Midbrain (tissue), 1 donor: ENCODE measurements around the gene UMAD1.
"Not testable (repeated sequence)": the region's sequence is repeated elsewhere in the genome, so short reads cannot be mapped to it uniquely, and the experiment has no call there.

ENCODE experiments used
- DNase-seq: peaks from one replicate; lab custom pipeline; 2025; lab: John Stamatoyannopoulos, UW

The UMAD1 gene

GRCh38 chr7:7798510-7798909 lies 158.0 kb downstream of the UMAD1 start:
- no peak for DNase-seq

- no peak for DNase-seq
These were observed 158.6 kb downstream of the UMAD1 start for GRCh38 chr7:7799138-7799537.

DNA sequence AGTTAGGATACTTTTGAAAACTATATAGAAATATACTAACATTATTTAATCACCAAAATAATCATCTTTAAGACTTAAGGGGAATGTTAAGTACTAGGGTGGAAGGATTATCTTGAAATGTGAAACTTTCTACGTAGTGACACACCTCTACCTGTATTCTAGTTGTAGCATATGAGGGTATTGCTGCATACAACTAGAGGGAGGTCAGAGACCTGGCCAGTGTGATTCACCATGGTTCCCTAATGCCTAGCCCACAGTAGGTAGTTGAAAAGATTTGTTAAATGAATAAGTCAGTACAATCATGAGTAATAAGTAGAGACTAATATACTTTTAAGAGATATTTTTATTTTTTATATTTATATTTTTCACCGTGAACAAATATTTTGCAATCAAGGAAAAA lies 162.0 kb downstream of the UMAD1 start:
- no peak for DNase-seq

DNA sequence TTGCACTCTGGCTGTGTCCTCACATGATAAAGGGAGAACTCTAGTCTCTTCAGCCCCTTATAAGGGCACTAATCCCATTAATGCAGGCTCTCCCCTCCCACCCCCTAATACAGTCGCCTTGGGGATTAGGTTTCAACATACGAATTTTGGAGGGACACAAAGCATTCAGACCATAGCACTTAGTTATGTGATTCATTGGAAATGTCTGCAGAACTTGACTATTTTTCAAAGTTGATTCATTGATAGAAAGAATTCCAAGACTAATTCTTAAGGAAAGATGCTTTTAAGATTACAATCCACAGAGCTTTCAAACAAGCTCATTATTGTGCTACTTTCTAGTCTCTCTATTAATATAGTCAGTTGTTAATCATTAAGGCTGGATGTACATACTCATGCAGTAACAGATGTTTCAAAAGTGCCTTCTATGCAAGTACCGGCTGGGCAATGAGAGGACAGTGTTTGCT lies 163.2 kb downstream of the UMAD1 start:
- no peak for DNase-seq

DNA sequence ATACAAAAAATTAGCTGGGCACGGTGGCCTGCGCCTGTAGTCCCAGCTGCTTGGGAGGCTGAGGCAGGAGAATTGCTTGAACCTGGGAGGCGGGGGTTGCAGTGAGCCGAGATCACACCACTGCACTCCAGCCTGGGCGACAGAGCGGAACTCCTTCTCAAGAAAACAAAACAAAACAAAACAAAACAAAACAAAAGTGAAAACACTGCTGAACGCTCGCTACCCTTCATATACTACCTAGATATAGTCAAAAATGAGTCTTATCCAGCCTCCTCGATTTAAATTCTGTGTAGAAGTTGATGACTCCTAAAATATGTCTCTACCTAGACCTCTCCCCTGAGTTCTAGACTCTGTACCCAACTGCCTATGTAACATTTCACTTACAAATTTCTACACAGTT lies 164.3 kb downstream of the UMAD1 start:
- DNase-seq: not testable (repeated sequence)

GRCh38 chr7:7805511-7806153 lies 165.1 kb downstream of the UMAD1 start:
- no peak for DNase-seq

DNA sequence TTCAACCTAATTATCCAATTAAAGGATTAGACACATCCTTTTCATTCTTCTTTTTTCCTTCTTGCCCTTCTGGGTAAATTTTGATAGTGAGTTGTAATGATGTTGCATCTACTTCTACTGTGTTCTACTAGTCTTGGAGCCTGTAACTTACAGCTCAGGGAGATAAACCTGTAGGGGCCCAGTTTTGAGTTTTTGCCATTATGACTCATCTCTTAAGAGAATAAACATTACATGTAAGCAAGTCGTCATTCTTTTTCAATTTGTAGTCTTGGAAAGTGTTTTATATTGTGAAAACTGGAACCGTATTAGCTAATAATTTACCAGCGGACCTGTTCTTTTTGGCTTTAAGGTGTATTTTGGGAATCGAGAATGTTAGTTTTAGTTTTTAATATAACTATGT lies 167.6 kb downstream of the UMAD1 start:
- DNase-seq: no peak

- no peak for DNase-seq
These were observed 168.1 kb downstream of the UMAD1 start for GRCh38 chr7:7808626-7809025.

DNA sequence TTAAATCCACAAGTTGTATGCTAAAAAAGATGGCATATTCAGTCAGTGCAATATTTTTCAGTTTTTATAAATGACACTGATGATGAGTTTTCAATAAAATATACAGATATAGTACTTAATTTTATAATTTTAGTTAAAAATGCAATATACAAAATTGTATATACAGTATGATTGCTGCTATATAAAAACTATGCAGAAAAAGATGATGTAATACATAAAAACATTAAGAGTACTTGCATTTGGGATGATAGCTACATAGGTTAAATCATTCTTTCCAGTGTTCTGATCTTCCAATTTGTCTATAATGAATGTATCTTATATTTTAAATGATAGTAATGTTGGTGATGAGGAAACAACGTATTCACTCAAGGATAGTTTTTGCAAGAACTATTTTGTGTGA lies 169.8 kb downstream of the UMAD1 start:
- DNase-seq: no peak

DNA sequence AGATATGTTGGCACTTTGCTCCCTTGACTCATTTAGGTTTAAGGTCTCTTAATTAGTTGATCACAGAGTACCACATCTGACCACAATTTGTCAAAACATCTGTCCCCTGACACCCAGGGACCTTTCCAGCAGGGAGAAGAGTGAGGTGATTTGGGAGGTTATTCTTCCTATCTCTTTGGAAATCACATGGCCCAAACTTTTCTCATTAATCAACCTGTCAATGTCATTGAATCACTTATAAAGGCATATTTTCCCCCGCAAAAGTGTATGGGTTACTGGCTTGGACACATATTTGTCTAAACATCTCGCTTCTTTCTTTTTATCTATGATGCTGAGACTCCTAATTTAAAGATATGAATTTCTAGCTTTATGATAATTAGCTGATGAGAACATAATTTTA lies 170.3 kb downstream of the UMAD1 start:
- DNase-seq: no peak

DNA sequence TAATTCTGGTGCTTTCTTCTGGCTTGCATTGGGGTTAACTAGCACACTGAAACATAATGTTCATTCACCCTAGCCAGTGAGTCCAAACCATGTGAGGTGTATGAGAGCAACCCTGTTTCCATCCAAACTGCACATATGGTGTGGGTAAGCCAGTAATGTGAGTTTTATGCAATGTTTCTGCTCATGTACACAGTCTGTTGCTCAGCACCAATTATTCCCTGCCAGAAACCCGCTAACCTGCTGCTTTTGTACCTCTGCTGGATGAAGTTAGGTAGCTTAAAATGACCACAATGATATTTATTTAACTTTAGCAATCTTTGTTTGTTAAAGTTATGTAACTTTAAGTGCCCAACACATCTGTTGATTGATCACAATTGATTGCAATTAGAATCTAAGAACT lies 171.6 kb downstream of the UMAD1 start:
- no peak for DNase-seq

DNA sequence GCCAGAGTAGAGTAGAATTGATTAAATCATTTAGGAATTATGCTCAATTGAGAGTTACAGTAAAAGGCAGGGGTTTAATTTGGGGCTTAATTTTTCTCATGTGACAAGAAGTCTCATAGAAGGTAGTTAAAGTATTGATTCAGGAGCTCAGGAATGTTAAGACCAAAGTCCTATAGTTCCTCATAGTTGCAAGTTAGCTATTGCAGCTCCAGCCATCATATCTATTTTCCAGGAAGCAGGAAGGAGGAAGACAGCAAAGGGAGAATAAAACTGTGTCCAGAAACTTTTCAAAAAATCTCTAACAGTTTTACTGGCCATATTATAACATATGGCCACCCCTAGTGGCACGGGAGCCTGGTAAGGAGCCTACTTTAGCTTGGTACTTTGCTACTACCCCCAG lies 174.8 kb downstream of the UMAD1 start:
- no peak for DNase-seq

GRCh38 chr7:7816084-7816483 lies 175.5 kb downstream of the UMAD1 start:
- DNase-seq: no peak

DNA sequence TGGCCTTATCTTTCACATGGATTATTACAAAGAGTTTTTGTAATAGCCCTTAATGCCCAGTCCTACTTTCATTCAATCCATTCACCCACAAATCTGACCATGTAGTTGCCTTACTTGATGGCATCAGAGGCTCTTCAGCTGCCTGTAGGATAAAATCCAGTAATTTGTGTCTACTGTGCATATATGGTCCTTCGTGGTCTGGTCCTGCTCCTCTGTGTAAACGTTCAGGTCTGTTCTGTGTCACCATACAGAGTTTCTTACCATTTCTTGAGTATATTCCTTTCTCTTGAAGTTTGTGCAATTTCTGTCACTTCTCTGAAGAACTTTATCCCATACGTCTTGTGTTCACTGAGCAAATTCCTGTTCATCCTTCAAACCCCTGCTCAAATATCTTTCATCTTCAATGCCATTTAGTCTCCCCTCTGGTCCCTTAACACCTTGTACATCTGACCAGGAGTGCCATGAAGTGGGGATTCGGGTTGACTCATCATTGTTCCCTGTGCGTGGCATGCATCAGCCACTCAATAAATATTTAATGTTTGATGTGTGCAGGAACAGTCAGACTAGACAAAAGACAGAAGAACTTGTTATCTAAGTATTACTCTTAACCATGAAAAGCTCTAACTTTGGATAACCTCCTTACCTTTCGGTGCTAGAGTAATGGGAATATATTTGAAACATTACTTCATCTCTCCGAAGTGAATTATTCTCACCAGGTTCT lies 176.4 kb downstream of the UMAD1 start:
- no peak for DNase-seq

GRCh38 chr7:7817748-7818147 lies 177.2 kb downstream of the UMAD1 start:
- DNase-seq: no peak

DNA sequence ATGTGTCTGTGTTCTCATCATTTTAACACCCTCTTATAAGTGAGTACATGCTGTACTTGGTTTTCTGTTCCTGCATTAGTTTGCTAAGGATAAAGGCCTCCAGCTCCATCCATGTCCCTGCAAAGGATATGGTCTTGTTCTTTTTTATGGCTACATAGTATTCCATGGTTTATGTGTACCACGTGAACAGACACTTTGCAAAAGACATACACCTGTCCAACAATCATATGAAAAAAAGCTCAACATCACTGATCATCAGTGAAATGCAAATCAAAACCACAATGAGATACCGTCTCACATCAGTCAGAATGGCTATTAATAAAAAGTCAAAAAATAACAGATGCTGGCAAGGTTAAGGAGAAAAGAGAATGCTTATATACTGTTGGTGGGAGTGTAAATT lies 177.6 kb downstream of the UMAD1 start:
- not testable (repeated sequence) for DNase-seq

DNA sequence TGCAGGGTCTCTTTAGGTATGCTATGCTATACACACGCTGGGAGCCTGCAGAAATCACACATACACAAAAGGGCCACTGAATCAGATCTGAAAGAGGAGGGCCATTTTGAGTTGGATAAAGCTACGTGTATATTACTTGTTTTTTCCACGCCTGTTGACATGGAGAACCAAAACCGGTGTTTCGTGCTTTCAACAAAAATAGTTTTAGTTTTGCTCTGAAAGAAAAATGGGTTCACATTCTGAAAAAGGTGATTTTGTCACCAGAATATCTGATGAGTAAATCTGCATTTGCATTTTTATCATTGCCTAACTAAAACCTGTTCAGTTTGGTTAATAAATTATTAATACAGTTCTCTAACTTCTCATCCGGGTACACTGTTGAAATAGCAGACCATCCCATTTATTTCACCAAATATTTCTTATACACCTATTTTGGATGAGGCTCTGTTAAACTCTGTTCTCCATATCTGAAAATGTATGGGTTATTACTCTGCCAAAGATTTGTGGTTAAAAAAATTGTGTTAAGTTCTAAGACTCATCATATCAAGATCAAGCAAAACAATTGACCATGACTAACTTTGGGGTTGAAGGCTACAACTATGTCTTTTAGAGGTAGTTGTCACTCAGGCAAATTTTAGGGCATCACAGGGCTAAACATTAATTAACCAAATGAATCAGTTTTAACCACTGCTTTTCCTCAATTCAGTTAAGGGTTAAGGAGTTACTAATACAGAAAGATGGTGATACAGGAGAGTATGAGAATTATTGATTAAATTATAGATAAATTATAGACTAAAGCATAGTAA lies 179.1 kb downstream of the UMAD1 start:
- DNase-seq: no peak

DNA sequence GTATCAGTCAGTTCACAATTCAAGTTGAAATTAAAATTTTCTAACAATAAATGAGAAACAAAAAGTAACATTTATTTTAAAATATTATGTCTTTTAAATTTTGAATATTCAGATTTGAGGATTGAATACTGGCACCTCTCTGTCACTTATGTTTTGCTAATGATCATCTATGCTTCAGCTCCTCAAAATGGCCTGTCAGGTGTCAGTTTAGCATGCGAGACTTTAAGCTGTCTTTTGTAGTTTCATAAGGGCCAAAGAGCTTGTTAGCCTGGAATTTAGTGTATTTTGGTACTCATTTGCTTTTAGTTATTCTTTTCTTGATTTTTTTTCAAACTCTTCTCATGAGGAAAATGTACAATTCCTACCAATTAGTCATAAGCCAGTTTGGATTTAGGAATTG lies 179.9 kb downstream of the UMAD1 start:
- no peak for DNase-seq

DNA sequence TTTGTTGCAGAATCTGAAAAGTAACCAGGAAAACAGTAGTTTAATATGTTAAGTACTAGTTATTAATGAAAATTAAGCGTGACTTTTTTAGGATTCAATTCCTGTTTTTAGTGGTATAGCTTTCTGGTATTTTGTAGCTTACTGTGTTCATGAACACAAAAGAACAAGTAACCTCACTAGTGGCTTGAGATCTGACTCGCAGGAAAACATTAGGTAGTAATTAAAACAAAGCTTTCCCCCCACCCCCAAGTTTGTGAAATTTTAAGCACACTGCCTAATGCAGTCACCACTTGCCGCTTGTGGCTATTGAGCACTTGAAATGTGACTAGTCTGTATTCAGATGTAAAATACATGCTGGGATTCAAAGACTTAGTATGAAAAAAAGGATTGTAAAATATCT lies 180.4 kb downstream of the UMAD1 start:
- no peak for DNase-seq

DNA sequence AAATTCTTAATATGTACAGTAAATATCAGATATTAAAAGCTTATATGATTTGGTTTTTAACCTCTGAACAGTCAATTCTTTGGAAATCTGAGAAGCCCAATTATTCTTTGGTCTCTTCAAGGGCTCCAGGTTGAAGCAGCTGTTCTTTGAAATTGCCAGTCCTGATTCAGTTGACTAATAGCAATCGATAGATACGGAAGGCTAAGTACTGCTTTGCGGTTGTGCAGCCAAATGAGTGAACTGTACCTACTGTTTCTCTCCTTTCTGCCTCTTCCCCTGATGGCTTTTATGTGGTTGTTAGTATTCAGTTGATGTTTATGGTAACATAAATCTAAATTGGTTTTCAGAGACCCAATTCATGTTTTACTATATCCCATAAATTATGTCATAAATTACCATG lies 181.0 kb downstream of the UMAD1 start:
- DNase-seq: no peak

DNA sequence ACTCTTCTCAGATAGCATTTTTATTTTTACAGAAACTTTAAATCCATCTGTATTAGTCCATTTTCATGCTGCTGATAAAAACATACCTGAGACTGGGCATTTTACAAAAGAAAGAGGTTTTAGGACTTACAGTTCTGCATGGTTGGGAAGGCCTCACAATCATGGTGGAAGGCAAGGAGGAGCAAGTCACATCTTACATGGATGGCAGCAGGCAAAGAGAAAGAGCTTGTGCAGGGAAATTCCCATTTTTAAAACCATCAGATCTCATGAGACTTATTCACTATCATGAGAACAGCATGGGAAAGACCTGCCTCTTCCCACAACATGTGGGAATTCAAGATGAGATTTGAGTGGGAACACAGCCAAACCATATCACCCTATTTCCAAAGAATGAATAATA lies 184.7 kb downstream of the UMAD1 start:
- not testable (repeated sequence) for DNase-seq

GRCh38 chr7:7829667-7830066 lies 189.1 kb downstream of the UMAD1 start:
- DNase-seq: no peak
